Stimulated activated CD4-positive, alpha-beta T cell treated with anti-CD3 and anti-CD28 coated beads, Interleukin-1b, Interleukin-23, amount 100 ng/mL, for 48 hours (primary cell): ENCODE measurements around the gene FADS1.

Source experiments
- DNase-seq: peaks from one replicate; pipeline ENCODE4 v3.0.0-alpha.2; 2020

FADS1 gene

DNA sequence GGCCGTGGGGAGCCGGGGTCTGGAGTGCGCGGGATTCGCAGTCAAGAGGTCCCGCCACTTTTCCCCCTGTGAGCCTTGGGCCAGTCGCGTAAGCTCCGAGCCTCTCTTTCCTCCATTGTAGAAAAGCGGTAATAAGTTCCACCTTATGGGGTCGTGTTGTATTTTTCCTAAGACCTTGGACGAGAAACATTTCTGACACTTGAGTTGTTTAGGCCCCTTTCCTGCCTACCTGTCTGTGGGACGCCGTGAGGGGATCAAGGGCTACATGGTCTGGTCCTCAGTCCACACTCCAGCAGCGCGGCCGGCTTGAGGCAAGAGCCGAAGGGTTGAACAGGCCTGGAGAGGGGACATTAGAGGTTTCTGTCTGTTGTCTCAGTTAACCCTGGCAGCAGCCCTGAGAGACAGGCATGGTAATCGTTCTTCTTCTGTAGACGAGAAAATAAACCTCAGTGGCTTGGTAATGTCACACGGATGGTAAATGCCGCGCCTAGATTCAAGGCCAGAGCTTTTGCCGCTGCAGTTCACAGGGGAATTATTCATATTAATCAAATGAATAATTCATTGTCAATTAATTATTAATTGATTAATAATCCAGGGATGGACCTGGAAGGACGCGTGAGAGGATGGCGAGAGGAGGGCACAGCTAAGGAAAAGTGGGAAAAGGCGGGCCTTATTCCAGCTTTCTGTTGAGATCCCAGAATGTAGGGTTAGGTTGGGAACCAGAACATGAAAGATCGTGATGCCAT is 23.5 kb downstream of the FADS1 start:
- DNase-seq: no peak

GRCh38 chr11:61792310-61793082 is 24.3 kb downstream of the FADS1 start, which contains the start of the genes FEN1 and TMEM258:
Gene FEN1 (plus strand): TSS chr11:61792911. CDS start chr11:61795362, 2,451 bp downstream.
Gene TMEM258 (minus strand): TSS chr11:61792599. CDS start chr11:61792558, 41 bp downstream.
- peak; percentile 89 for DNase-seq

GRCh38 chr11:61791737-61792309 is 25.0 kb downstream of the FADS1 start:
- peak; percentile 48 for DNase-seq

- DNase-seq: no peak
Measured at GRCh38 chr11:61787928-61788491, 28.8 kb downstream of the FADS1 start.

GRCh38 chr11:61785837-61786402 is 30.9 kb downstream of the FADS1 start:
- DNase-seq: no peak

- DNase-seq: no peak
Measured at GRCh38 chr11:61784506-61784805, 32.3 kb downstream of the FADS1 start.

DNA sequence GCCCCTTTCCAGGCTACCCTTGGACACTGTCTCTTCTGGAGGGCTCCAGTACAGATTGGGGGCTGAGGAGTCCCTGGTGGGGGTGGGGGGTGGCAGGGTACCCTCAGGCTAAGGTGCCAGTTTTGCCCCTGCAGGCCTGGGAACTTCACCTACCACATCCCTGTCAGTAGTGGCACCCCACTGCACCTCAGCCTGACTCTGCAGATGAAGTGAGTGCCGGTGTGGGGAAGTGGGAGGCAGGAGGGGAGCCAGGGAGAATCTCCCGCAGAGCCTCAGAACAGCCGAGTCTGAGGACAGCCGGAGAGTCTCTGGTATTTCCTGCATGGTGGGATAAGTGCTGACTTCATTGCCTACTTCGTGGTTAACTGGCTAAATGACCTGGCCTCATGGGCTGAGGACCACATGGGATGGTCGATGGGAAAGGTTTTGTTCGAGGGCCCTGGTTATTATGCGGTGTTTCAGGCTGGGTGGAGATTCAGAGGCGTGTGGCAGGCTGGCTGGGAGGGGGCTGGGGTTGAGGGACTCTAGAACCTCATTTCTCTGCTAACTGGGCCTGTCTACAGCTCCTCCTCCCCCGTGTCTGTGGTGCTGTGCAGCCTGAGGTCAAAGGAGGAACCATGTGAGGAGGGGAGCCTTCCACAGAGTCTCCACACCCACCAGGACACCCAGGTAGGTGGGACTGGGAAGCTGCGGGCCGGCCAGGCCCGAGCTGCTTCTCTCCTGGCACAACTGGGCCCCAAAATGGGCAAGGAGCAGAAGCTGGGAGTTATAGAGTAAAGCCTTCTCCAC is 32.9 kb downstream of the FADS1 start:
- no peak for DNase-seq

DNA sequence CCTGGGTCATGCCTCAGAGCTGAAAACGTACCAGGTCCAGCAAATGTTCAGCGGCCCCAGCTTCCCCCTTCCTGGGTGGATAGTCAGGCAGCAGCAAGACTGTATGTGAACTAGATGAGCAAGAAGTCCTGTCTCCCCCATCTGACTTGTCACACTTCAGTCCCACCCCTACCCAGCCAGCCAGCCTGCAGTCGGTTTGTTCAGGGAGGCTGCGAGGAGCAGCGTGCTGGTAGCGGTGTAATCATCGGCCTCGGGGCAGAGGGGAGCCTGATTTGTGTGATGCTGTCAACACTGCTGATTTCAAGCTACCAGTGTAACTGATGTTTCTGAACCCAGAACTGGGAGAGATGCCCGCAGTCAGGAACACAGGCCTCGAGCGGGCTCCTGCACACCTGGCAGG is 34.0 kb downstream of the FADS1 start:
- DNase-seq: no peak

GRCh38 chr11:61782299-61782698 is 34.5 kb downstream of the FADS1 start:
- DNase-seq: no peak

- no peak for DNase-seq
Measured at GRCh38 chr11:61781585-61781984, 35.2 kb downstream of the FADS1 start.

DNA sequence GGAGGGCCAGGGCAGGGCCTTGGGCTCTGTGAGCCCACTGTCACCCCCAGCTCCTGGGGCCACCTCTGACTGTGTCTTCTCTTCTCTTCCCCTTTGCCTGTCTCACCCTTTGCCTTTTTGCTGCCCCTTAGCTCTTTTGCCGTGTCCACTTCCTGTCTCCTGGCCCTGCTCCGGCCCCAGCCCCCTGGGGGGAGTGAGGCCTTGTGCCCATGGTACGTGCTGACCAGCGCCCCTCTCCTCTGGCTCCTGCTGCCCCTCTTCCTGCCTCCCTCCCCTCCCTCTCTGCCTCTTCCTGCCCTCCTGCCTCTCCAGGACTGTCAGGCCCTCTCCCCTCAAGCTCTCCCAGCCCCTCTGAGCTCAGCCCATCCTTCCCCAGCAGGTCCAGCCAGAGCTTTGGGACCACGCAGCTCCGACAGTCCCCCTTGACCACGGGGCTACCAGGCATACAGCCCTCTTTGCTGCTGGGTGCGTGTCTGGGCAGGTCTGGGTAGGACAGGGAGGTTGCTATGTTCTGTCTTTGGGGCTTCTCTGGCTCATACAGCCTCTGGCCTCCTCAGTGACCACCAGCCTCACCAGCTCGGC is 36.1 kb downstream of the FADS1 start:
- DNase-seq: no peak

DNA sequence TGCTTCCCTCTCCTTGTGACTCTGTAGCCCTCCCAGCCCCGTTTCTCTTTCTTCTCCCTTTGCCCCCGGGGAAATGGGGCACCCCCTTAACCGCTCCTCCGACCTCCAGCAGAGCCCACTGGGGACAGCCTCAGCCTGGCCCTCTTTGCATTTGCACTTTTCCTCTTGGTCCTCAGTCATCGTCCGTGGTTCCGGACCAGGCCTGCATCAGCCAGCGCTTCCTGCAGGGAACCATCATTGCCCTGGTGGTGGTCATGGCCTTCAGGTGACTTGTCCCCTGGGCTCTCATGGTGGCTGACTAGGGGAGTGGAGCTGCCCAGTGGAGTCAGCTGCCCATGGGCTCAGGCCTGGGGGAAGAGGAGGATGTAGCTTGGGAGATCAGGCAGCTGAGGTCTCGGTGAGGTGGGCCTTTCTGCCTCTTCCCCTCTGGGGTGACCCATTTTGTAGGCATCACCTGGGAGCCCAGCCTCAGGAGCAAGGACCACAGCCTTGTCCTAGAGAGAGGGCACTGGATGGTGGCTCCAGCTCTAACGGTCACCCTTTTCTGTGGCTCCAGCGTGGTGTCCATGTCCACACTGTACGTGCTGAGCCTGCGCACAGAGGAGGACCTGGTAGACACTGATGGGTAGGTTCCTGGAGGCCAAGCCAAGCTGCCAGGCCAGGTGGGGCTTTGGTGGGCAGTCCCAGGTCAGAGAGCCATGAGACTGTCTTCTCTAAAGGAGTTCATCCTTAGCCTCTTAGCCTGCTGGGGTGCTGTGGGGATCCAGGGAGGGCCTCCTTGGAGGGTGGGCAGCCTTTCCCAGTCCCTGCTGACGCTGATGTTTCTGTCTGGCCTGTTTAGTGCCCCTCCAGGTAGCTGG is 36.9 kb downstream of the FADS1 start:
- no peak for DNase-seq

DNA sequence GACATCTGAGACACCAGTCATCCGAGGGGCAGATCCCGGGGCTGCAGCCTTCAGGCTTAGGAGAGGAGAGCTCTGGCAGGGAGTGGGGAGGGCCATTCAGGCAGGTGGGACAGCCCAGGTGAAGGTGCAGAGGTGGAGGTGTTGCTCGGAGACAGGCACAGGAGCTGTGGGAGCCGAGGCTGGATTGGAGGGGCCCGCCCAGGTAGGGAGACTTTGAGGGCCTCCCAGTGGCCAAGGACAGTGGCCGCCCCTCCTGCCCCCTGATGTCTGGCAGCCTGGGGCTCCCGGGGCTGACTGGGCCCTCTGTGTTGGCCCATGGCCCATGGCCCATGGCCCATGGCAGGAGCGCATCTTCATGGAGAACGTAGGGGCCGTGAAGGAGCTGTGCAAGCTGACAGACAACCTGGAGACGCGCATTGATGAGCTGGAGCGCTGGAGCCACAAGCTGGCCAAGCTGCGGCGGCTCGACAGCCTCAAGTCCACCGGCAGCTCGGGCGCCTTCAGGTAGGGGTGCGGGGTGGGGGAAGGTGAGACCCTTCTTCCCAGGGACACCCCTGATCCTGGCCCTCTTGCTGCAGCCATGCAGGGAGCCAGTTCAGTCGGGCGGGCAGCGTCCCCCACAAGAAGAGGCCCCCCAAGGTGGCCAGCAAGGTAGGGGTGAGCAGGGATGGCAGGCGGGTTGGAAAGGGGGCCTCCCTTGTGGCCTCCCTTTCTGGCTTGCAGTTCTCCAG is 37.7 kb downstream of the FADS1 start:
- DNase-seq: no peak

DNA sequence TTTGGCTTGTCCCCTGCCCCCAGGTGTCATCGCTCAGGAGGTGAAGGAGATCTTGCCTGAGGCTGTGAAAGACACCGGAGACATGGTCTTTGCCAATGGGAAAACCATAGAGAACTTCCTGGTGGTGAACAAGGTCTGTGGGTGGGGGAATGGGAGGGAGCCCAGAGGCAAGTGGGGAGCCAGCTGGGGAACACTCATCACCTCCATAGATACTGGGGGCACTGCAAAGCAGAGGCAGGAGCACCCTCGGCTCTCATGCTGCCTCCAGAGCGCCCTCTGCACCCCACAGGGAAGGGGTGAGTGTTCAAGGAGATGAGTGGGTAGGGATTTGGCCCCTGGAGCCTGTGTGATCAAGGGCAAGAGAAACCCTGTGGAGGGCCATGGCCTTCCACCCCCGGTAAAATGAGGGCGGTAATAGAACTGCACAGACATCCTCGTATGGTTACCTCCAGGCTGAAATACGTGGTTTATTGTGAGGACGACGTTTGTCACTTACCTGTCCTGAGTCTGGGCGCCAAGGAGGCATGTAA is 38.4 kb downstream of the FADS1 start:
- DNase-seq: no peak

DNA sequence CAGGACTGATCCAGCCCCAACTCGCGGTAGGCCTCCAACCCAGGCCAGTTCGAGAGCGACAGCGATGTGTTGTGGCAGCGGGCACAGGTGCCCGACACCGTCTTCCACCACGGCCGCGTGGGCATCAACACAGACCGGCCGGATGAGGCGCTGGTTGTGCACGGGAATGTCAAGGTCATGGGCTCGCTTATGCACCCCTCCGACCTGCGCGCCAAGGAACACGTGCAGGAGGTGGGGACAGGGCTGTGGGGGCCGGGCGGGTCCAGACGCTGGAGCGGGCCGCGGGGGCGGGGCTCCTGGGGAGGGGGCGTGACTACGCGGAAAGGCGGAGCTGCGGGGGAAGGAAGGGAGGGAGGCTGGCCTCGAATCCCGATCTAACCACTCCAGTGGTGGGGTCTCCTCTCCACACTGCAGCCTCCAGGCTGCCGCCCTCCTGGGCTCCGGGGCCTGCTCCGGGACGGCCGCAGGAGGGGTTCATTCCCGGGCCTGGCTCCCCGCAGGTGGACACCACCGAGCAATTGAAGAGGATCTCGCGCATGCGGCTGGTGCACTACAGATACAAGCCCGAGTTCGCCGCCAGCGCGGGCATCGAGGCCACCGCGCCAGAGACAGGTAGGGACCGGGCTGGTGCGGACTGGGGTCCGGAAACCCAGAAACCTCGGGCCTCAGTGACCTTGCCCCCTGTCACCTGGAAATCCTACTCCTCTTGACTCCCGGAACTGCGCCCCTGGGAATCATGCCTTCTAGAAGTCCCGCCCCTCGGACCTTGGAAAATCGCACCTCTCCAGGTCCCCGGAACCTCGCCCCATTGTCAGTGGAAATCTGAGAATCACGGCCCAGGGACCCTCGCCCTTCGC is 39.3 kb downstream of the FADS1 start:
- DNase-seq: peak; percentile 41

- DNase-seq: peak; percentile 70
Measured at GRCh38 chr11:61776561-61777075, 40.2 kb downstream of the FADS1 start.

DNA sequence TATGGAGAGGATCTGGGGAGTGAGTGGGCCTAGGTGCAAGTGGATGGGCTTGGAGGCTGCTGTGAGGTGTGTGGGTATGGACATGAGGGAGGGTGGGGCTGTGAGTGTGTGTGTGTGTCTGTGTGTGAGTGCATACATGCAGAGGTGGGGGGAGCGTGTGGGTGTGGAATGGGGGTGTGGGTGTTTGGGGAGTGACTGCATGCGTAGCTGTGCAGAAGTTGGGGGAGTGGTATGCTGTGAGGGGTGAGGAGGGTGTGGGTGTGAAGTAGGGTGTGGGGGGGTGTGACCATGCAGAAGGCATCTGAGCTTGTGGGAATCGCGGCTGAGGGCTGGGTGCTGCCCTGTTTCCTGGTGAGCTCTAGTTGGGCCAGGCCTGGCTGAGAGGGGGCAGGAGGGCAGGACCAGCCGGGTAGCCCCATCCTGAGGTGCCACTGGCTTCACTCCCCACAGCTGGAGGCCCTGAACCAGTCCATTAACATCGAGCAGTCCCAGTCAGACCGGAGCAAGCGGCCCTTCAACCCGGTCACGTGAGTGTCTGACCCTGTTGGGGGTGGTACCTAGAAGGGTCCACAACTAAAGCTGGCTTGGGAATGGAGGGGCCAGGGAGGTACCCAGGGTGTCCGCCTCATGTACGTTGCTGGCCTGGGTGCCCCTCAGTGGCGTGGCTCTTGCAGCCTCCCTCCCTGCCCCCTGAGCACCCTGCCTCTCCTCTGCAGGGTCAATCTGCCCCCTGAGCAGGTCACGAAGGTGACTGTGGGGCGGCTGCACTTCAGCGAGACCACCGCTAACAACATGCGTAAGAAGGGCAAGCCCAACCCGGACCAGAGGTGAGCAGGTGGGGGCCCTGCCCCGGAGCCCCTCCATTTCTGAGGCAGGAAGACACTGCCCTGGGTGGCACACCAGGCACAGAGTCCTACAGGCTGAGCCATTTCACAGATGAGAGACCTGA is 40.9 kb downstream of the FADS1 start:
- no peak for DNase-seq

DNA sequence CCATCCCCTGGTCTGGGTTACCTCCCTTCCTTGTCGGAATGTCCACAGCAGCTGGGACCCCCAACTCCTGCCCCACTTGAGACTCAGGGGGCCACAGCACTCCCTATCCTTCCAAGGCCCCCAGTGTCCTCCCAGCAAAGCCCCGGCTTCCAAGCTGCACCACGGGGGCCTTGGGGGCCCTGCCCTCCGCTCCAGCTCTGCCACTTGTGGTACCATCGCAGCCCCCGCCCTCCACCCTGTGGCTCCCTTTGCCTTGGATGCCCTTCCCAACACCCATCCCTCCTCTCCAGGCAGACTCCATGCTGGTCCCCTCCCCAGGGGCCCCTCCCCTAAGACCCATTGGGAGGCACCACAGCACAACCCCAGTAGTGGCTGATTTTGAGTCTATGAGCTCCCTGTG is 41.7 kb downstream of the FADS1 start:
- no peak for DNase-seq
